GM21390 (cell line): ENCODE data around the gene ANKRD1.

Source experiments
- ATAC-seq: cut with Tn5 transposase; IDR thresholded peaks from one replicate; pipeline ENCODE4 v1.9.1; 2021; ENCODE audit not compliant: unreplicated experiment

ANKRD1 gene

GRCh38 chr10:90935581-90936275 lies 14.8 kb upstream of the ANKRD1 start:
- no peak for ATAC-seq

- no peak for ATAC-seq
Measured at GRCh38 chr10:90930971-90931871, 10.3 kb upstream of the ANKRD1 start.

GRCh38 chr10:90930070-90930837 lies 9.4 kb upstream of the ANKRD1 start:
- no peak for ATAC-seq

- no peak for ATAC-seq
Measured at GRCh38 chr10:90929179-90929578, 8.3 kb upstream of the ANKRD1 start.

- ATAC-seq = no peak
Measured at GRCh38 chr10:90927293-90927692, 6.4 kb upstream of the ANKRD1 start.

GRCh38 chr10:90925079-90926029 lies 4.5 kb upstream of the ANKRD1 start:
- no peak for ATAC-seq

- no peak for ATAC-seq
Measured at GRCh38 chr10:90924552-90924951, 3.7 kb upstream of the ANKRD1 start.

GRCh38 chr10:90923111-90923731 lies 2.3 kb upstream of the ANKRD1 start:
- no peak for ATAC-seq

GRCh38 chr10:90921906-90922305 lies 1.0 kb upstream of the ANKRD1 start:
- ATAC-seq = no peak

- no peak for ATAC-seq
Measured at GRCh38 chr10:90919683-90920574, 958 bp downstream of the ANKRD1 start.

- no peak for ATAC-seq
Measured at GRCh38 chr10:90917968-90918318, 2.9 kb downstream of the ANKRD1 start.

- no peak for ATAC-seq
Measured at GRCh38 chr10:90917238-90917967, 3.5 kb downstream of the ANKRD1 start.

GRCh38 chr10:90916392-90917237 lies 4.3 kb downstream of the ANKRD1 start:
- ATAC-seq = no peak

GRCh38 chr10:90915766-90916075 lies 5.2 kb downstream of the ANKRD1 start:
- no peak for ATAC-seq

- no peak for ATAC-seq
Measured at GRCh38 chr10:90914992-90915765, 5.7 kb downstream of the ANKRD1 start.

GRCh38 chr10:90913774-90914420 lies 7.0 kb downstream of the ANKRD1 start:
- no peak for ATAC-seq
